C4-2B (cell line): ENCODE measurements around the gene CCT7.

Source experiments
- H3K27ac ChIP-seq: fragments of 450-650 bp; 2 replicates; pipeline ENCODE4 v1.5.1; 2017
- CTCF ChIP-seq: fragments of 450-650 bp; conservative IDR thresholded peaks from 2 replicates; pipeline ENCODE4 v1.5.1; 2017; ENCODE audit warnings: mild to moderate bottlenecking
- ZFX ChIP-seq: fragments of 450-650 bp; IDR thresholded peaks from 2 replicates; pipeline ENCODE4 v1.6.1; 2017

Gene CCT7

GRCh38 chr2:73272270-73272669 lies 38.2 kb downstream of the CCT7 start:
- H3K27ac ChIP-seq: no peak overlapping the region
- TF ChIP-seq CTCF (no peak), ZFX (no peak)

- no peak for TF ChIP-seq CTCF
- no peak for TF ChIP-seq ZFX
- no peak overlapping the region for H3K27ac ChIP-seq
Measured at GRCh38 chr2:73279852-73280251, 45.7 kb downstream of the CCT7 start.

GRCh38 chr2:73281244-73281643 lies 47.1 kb downstream of the CCT7 start:
- TF ChIP-seq ZFX: no peak
- no peak for TF ChIP-seq CTCF
- H3K27ac ChIP-seq: no peak overlapping the region

- no peak for TF ChIP-seq CTCF
- TF ChIP-seq ZFX: no peak
- peak overlapping the region; percentile 72 for H3K27ac ChIP-seq
Measured at GRCh38 chr2:73282924-73283544, 48.9 kb downstream of the CCT7 start.

GRCh38 chr2:73283545-73284295 lies 49.6 kb downstream of the CCT7 start:
- H3K27ac ChIP-seq: peak overlapping the region; percentile 72
- TF ChIP-seq ZFX (no peak), CTCF (no peak)

- TF ChIP-seq ZFX: no peak
- no peak for TF ChIP-seq CTCF
- H3K27ac ChIP-seq: peak within 1 kb of the TSS; percentile 72
Measured at GRCh38 chr2:73284296-73285158, 50.4 kb downstream of the CCT7 start, which contains the start of gene FBXO41. Gene FBXO41 (minus strand): TSS chr2:73284478. CDS start chr2:73269630, 14,848 bp downstream.
